Measurements from ENCODE around the gene SLC43A1. TPM values are rescaled to one million over a fixed set of nuclear protein-coding genes. Genes with fewer than 3 reads are reported as not detected.
A peak's percentile ranks its signal among the peaks of the same experiment; 100 is the strongest.

SLC43A1 gene
- total RNA-seq: 10 to 100 TPM; 29.9 to 31.7 TPM

DNA sequence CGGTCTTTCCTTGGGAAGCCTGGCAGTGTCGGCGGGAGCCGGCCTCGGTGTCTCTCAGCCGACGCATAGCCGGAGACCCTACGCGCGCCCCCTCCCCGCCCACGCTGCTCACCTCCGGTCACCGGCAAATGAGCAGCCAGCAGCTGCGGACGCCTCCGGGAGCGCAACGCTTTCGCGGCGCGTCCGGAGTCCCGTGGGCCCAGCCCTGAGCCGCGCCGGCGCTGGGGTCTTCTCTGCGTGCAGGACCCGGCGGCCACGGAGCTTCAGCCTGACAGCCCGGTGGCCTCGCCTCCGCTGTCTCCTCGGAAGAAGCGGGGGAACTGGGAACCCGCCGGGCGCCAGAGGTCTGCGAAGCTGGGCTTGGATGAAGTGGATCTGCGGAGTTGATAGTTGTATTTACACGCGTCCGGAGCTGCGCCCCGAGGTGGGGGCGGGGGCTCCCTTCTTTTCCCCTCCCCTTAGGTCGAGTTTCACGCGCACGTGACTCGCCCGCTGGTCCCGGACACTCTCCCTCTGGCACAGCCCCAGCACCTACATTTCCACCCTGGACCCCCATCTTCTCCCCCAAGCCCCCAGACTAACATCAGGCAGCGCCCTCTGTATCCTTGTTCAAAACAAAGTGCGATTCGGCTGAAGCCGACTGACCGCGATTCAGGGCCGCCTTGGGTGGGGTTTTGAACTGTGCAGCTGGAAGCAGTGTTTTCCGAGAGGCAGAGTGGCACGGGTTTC lies at the start of gene SLC43A1:
Gene SLC43A1, minus strand, starts transcription at position 371 of the 729 bp plus-strand sequence. CDS start 1,591 bp downstream, outside the sequence.
- ChIA-PET CTCF (interaction anchor here (0.7 to 9.0 kb wide), 8 partner anchors 12 to 170 kb away, joined by 3 to 139 read pairs (median 6); partner anchors contain the start of gene TIMM10), POLR2A (interaction anchor here (0.9 to 7.3 kb wide), 11 partner anchors 9 to 90 kb away, joined by 3 to 58 read pairs (median 4); partner anchors contain the start of genes SLC43A3, TIMM10 and UBE2L6)
- DNase-seq: peak; percentile 50
- Mint-ChIP-seq H3K9me3 (no peaks in the 10 kb centered on the region), H3K27ac (peak within 1 kb of the TSS; percentile 74), H3K27me3 (no peaks in the 10 kb centered on the region), H3K4me1 (peaks cover 32% of the 10 kb centered on the region), H3K36me3 (ENCODE audit: low read depth) (peaks cover 3% of the 10 kb centered on the region), H3K4me3 (peak within 1 kb of the TSS; percentile 98)

DNA sequence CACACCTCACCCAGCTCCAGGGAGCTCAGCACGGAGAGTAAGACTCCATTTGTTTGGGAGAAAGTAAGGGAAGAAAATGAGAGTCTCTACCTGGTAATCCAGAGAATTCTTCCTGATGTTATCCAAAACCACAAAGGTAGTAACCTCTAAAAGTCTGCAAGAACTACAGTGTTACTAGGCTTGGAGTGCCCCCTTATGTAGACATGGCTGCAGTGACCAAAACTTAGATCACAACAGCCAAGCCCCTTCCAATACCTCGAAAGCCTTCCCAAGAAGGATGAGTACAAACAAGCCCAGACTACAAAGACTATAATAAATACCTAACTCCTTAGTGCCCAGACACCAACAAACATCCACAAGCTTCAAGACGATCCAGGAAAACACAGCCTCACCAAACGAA lies 47.1 kb upstream of the SLC43A1 start:
- H3K4me3 Mint-ChIP-seq: no peak overlapping the region

DNA sequence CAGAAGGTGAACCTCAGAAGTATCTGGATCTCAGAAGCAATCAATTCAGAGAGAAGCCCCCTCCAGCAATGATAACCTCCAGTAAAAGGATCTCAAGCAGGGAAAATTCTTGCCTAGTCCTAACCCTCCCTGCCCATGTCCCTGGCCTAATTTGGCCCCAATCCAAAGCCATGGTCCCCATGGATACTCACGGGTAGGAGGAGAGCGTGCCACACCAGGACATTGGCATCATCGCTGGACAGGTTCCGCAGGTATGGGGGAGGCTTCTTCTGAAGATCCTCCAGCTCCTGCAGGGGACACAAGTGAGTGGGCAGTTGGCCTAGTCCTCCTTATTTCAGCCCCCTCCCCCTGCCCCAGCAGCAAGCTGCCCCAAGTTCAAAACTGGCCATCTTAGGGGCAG lies 44.6 kb upstream of the SLC43A1 start:
- Mint-ChIP-seq H3K9me3 (no peaks in the 10 kb centered on the region), H3K27me3 (no peaks in the 10 kb centered on the region), H3K36me3 (ENCODE audit: low read depth) (peaks cover 77% of the 10 kb centered on the region), H3K4me3 (no peak overlapping the region), H3K27ac (no peak overlapping the region), H3K4me1 (peaks cover 41% of the 10 kb centered on the region)
- no peak for DNase-seq
- ChIA-PET POLR2A (interaction anchor here (1.1 kb wide), 1 partner anchor 117 kb away, joined by 3 read pairs; no protein-coding TSS in a partner anchor), CTCF (interaction anchor here (1.2 to 1.7 kb wide), 2 partner anchors 8 to 67 kb away, joined by 4 to 6 read pairs; partner anchors contain the start of gene UBE2L6)

More for the DNA sequence above, 47.1 kb upstream of the SLC43A1 start:
- H3K9me3 Mint-ChIP-seq: no peaks in the 10 kb centered on the region
- H3K27ac Mint-ChIP-seq: peak overlapping the region; percentile 50
- CTCF ChIA-PET: no interaction called here
- peaks cover 70% of the 10 kb centered on the region for H3K36me3 Mint-ChIP-seq (ENCODE audit: low read depth)
- no peak for DNase-seq
- peaks cover 41% of the 10 kb centered on the region for H3K4me1 Mint-ChIP-seq
- no peaks in the 10 kb centered on the region for H3K27me3 Mint-ChIP-seq
- POLR2A ChIA-PET: no interaction called here

DNA sequence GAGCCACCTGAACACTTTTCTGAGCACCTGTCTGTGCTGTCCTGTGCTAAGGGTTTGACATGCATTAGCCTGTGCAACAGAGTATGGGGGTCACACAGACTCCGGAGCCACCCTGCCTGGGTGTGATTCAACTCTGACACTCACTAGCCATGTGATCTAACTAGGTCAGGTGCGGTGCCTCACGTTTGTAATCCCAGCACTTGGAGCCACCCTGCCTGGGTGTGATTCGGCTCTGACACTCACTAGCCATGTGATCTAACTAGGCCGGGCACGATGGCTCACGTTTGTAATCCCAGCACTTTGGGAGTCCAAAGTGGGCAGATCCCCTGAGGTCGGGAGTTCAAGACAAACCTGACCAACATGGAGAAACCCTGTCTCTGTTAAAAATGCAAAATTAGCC lies 40.5 kb upstream of the SLC43A1 start:
- Mint-ChIP-seq H3K4me3 (no peak overlapping the region), H3K4me1 (peaks cover 9% of the 10 kb centered on the region), H3K36me3 (ENCODE audit: low read depth) (peaks cover 84% of the 10 kb centered on the region), H3K9me3 (no peaks in the 10 kb centered on the region), H3K27me3 (no peaks in the 10 kb centered on the region), H3K27ac (no peak overlapping the region)
- ChIA-PET CTCF (interaction anchor here (1.2 kb wide), 1 partner anchor 89 kb away, joined by 4 read pairs; no protein-coding TSS in a partner anchor), POLR2A (no interaction called here)
- no peak for DNase-seq

DNA sequence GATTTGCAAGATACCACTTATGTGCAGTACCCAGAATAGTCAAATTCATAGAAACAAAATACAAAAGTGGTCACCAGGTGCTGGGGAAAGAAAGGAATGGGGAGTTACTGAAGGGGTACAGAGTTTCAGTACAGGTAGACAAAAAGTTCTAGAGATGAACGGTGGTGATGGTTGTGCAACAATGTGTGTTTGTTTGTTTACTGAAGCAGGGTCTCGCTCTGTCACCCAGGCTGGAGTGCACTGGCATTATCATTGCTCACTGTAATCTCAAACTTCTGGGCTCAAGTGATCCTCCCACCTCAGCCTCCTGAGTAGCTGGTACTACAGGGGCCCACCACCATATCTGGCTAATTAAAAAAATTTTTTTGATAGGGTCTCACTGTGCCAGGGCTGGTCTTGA lies 39.9 kb upstream of the SLC43A1 start:
- Mint-ChIP-seq H3K4me1 (peaks cover 7% of the 10 kb centered on the region), H3K36me3 (ENCODE audit: low read depth) (peaks cover 87% of the 10 kb centered on the region), H3K4me3 (no peak overlapping the region), H3K27me3 (no peaks in the 10 kb centered on the region), H3K27ac (no peak overlapping the region), H3K9me3 (no peaks in the 10 kb centered on the region)
- no peak for DNase-seq
- ChIA-PET POLR2A (no interaction called here), CTCF (interaction anchor here (1.2 to 2.0 kb wide), 3 partner anchors 62 to 89 kb away, joined by 4 to 9 read pairs (median 5); no protein-coding TSS in a partner anchor)

DNA sequence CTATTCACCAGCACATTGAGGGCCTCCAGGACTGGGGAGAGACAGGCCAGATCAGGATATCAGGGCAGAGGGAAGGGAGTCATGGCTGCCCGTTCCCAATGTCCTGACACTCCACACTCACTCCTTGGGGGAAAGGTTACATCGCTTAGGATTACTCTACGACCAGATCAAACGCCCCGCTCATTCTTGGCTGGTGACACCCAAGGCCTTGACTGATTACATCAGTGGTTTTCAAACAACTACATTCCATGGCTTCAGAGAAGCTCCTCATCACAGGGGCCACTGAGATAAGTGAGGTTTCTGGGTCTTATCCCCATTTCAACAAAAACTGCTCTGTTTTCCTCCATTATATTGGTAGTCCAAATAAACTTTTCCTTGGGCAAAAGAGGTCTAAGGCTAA lies 37.0 kb upstream of the SLC43A1 start:
- H3K4me1 Mint-ChIP-seq: peaks cover 14% of the 10 kb centered on the region
- no peaks in the 10 kb centered on the region for H3K9me3 Mint-ChIP-seq
- H3K36me3 Mint-ChIP-seq (ENCODE audit: low read depth): peaks cover 83% of the 10 kb centered on the region
- no peak for DNase-seq
- H3K27ac Mint-ChIP-seq: no peak overlapping the region
- CTCF ChIA-PET: interaction anchor here (1.0 kb wide), 1 partner anchor 19 kb away, joined by 3 read pairs; no protein-coding TSS in a partner anchor
- POLR2A ChIA-PET: no interaction called here
- H3K4me3 Mint-ChIP-seq: no peak overlapping the region
- no peaks in the 10 kb centered on the region for H3K27me3 Mint-ChIP-seq

DNA sequence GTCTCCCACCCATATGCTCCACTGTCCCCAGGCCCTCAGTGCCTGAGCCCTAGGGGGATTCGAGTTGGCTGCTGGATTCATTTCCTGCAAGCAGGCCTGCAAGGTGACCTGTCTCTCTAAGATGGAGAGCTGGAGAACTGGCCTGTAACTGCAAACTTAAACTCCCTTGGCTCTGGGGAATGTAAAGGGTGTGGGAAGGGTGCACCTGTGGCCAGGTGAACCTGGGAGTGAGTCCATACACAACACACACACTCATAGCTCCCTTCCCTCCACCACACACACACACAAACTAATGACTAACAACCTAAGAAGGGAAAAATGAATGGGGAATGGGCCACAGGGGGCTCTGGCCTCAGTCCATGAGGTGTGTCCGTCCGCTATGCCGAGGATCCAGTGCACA lies 36.4 kb upstream of the SLC43A1 start:
- peaks cover 16% of the 10 kb centered on the region for H3K4me1 Mint-ChIP-seq
- no peak for DNase-seq
- H3K36me3 Mint-ChIP-seq (ENCODE audit: low read depth): peaks cover 82% of the 10 kb centered on the region
- H3K27ac Mint-ChIP-seq: no peak overlapping the region
- H3K9me3 Mint-ChIP-seq: no peaks in the 10 kb centered on the region
- CTCF ChIA-PET: interaction anchor here (1.0 kb wide), 1 partner anchor 18 kb away, joined by 3 read pairs; no protein-coding TSS in a partner anchor
- no peaks in the 10 kb centered on the region for H3K27me3 Mint-ChIP-seq
- POLR2A ChIA-PET: no interaction called here
- no peak overlapping the region for H3K4me3 Mint-ChIP-seq

DNA sequence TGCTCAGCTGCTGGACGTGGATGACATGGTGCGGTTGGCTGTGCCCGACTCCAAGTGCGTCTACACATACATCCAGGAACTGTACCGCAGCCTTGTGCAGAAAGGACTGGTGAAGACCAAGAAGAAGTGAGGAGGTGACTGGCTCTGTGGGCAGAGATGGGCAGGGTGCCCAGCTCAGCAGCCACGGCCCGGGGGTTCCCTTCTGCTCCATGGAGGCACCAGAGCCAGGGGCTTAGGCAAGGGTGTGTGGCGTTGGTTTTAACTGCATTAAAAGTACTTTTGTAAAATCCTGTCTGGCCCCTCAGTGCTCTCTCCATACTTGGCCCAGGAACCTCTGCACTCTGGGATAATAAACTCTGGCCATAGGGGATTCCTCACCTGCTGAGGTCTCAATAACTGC lies 34.5 kb upstream of the SLC43A1 start:
- peaks cover 13% of the 10 kb centered on the region for H3K4me1 Mint-ChIP-seq
- POLR2A ChIA-PET: interaction anchor here (1.2 kb wide), 1 partner anchor 35 kb away, joined by 3 read pairs; the partner anchor contains the start of gene SLC43A1

DNA sequence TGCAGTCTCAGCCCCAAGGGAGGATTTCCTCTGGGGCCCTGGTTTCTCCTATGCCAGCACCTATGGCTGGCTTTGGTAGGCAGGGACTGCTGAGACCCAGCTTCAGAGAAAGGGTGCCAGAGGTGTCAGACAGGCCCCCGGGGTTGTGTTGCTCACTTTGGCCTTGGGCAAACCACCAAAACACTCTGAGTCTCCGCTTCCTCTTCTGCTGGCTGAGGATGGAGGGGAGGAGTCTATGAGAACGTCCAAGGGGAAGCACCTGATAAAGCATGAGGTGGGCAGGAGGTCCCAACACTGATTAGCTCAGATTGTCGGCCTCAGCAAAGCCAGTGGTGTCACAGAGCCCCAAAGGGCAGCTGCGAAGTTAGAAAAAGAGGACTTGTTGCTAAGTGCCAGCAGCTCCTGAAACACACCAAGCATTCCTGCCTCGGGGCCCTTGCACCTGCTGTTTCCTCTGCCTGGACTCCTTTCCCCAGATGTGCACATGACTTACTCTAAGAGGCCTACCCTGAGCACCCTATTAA lies 32.4 kb upstream of the SLC43A1 start:
- Mint-ChIP-seq H3K4me1 (peaks cover 13% of the 10 kb centered on the region), H3K27me3 (no peaks in the 10 kb centered on the region), H3K4me3 (no peak overlapping the region), H3K27ac (no peak overlapping the region), H3K9me3 (no peaks in the 10 kb centered on the region), H3K36me3 (ENCODE audit: low read depth) (peaks cover 54% of the 10 kb centered on the region)
- no peak for DNase-seq
- POLR2A ChIA-PET: interaction anchor here (0.7 to 2.0 kb wide), 4 partner anchors 11 to 20 kb away, joined by 3 to 7 read pairs (median 3); partner anchors contain the start of gene UBE2L6
- CTCF ChIA-PET: interaction anchor here (1.1 to 1.5 kb wide), 3 partner anchors 20 to 93 kb away, joined by 4 to 5 read pairs (median 4); partner anchors contain the start of gene UBE2L6

More for the DNA sequence above, 34.5 kb upstream of the SLC43A1 start:
- CTCF ChIA-PET: interaction anchor here (1.1 to 1.2 kb wide), 2 partner anchors 15 to 23 kb away, joined by 3 to 5 read pairs; no protein-coding TSS in a partner anchor
- Mint-ChIP-seq H3K27me3 (no peaks in the 10 kb centered on the region), H3K4me3 (no peak overlapping the region), H3K9me3 (no peaks in the 10 kb centered on the region), H3K36me3 (ENCODE audit: low read depth) (peaks cover 69% of the 10 kb centered on the region), H3K27ac (no peak overlapping the region)
- no peak for DNase-seq

DNA sequence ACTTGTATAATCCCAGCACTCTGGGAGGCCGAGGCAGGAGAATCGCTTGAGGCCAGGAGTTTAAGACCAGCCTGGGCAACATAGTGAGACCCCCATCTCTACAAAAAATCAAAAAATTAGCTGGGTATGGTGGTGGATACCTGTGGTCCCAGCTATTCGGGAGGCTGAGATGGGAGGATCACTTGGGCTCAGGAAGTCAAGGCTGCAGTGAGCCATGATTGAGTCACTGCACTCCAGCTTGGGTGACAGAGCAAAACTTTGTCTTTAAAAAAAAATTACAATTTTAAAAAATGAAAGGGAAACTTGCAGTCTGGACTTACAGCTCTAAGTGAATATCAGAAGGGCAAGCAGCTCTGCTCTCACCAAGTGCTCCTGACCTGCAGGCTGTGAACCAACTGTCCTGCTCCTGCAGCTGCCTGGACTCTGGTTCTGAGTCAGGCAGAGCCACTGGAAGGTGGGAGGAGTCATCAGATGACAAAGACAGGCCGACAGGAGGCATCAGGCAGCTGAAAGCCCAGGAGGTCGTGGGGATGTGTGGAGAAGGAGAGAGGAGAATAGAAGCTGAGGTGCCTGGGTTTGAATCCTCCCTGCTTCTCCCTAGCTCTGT lies 31.5 kb upstream of the SLC43A1 start:
- CTCF ChIA-PET: interaction anchor here (1.1 to 1.5 kb wide), 4 partner anchors 21 to 94 kb away, joined by 3 to 5 read pairs (median 4); partner anchors contain the start of gene UBE2L6
- no peaks in the 10 kb centered on the region for H3K9me3 Mint-ChIP-seq
- H3K27ac Mint-ChIP-seq: peak overlapping the region; percentile 49
- DNase-seq: no peak
- peaks cover 13% of the 10 kb centered on the region for H3K4me1 Mint-ChIP-seq
- H3K4me3 Mint-ChIP-seq: no peak overlapping the region
- POLR2A ChIA-PET: interaction anchor here (0.7 to 2.0 kb wide), 5 partner anchors 12 to 21 kb away, joined by 3 to 7 read pairs (median 3); partner anchors contain the start of gene UBE2L6
- H3K36me3 Mint-ChIP-seq (ENCODE audit: low read depth): peaks cover 48% of the 10 kb centered on the region
- H3K27me3 Mint-ChIP-seq: no peaks in the 10 kb centered on the region

DNA sequence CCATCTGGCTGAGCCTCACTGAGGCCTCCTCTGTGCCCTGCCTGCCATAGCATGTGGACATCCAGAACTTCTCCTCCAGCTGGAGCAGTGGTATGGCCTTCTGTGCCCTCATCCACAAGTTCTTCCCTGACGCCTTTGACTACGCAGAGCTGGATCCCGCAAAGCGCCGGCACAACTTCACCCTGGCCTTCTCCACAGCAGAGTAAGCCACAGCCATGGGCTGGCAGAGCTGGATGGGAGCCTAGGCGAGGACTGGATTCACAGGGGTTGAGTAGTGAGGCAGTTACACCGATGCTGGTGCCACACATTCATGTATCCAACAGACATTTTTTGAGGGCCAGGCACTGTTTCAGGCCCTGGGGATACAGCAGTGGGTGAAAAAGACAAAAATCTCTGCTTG lies 30.9 kb upstream of the SLC43A1 start:
- Mint-ChIP-seq H3K4me3 (no peak overlapping the region), H3K4me1 (peaks cover 13% of the 10 kb centered on the region), H3K9me3 (no peaks in the 10 kb centered on the region), H3K36me3 (ENCODE audit: low read depth) (peaks cover 46% of the 10 kb centered on the region), H3K27me3 (no peaks in the 10 kb centered on the region), H3K27ac (no peak overlapping the region)
- ChIA-PET CTCF (interaction anchor here (1.1 to 1.5 kb wide), 3 partner anchors 21 to 93 kb away, joined by 3 to 5 read pairs (median 4); partner anchors contain the start of gene UBE2L6), POLR2A (interaction anchor here (1.1 to 2.0 kb wide), 3 partner anchors 12 to 22 kb away, joined by 3 to 7 read pairs (median 4); partner anchors contain the start of gene UBE2L6)
- DNase-seq: no peak

DNA sequence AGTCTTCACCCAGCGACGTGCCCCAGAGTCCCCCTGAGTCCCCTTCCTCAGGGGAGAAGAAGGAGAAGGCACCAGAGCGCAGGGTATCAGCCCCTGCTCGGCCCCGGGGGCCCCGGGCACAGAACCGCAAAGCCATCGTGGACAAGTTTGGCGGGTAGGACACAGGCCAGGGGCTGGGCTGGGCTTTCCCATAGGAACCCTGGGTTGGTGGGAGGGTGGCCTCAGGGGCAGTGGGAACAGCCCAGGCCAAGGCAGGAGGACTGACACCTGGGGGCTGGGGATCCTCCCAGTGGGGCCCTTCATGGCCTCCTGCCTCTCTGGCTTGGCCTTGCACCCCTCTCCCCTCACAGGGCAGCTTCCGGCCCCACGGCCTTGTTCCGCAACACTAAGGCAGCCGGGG lies 30.4 kb upstream of the SLC43A1 start:
- Mint-ChIP-seq H3K4me1 (peaks cover 13% of the 10 kb centered on the region), H3K4me3 (no peak overlapping the region), H3K36me3 (ENCODE audit: low read depth) (peaks cover 49% of the 10 kb centered on the region), H3K9me3 (no peaks in the 10 kb centered on the region), H3K27ac (no peak overlapping the region), H3K27me3 (no peaks in the 10 kb centered on the region)
- DNase-seq: no peak
- POLR2A ChIA-PET: interaction anchor here (2.0 kb wide), 1 partner anchor 22 kb away, joined by 7 read pairs; the partner anchor contains the start of gene UBE2L6
- CTCF ChIA-PET: interaction anchor here (1.3 kb wide), 1 partner anchor 94 kb away, joined by 3 read pairs; no protein-coding TSS in a partner anchor
